Trophoblast cell (in vitro differentiated cells and primary cell): Measurements from ENCODE around the gene SH3TC1.

ENCODE experiments used
- DNase-seq, 2 donors: peaks; one replicate each; pipeline ENCODE4 v3.0.0-alpha.2; 2016
- H2AFZ ChIP-seq: 2 replicates; pipeline ENCODE4 v1.6.1; 2013; ENCODE audit warnings: low read length, moderate library complexity, mild to moderate bottlenecking; ENCODE audit not compliant: insufficient read depth, poor library complexity
- H2AK5ac ChIP-seq: 2 replicates; pipeline ENCODE4 v1.6.1; 2013; ENCODE audit warnings: mild to moderate bottlenecking, low read length
- H2BK120ac ChIP-seq: 2 replicates; pipeline ENCODE4 v1.6.1; 2013; ENCODE audit warnings: low read length, mild to moderate bottlenecking, moderate library complexity; ENCODE audit not compliant: insufficient read depth, poor library complexity
- H2BK12ac ChIP-seq: 2 replicates; pipeline ENCODE4 v1.6.1; 2013; ENCODE audit warnings: mild to moderate bottlenecking, low read length, moderate library complexity
- H2BK5ac ChIP-seq: 2 replicates; pipeline ENCODE4 v1.6.1; 2013; ENCODE audit warnings: low read length, low read depth, moderate library complexity, mild to moderate bottlenecking; ENCODE audit not compliant: poor library complexity
- H3K14ac ChIP-seq: 2 replicates; pipeline ENCODE4 v1.6.1; 2013; ENCODE audit warnings: mild to moderate bottlenecking, low read length
- H3K18ac ChIP-seq: 2 replicates; pipeline ENCODE4 v1.6.1; 2013; ENCODE audit warnings: mild to moderate bottlenecking, low read length
- H3K23ac ChIP-seq: 2 replicates; pipeline ENCODE4 v1.6.1; 2013; ENCODE audit warnings: low read length
- H3K27ac ChIP-seq: 2 replicates; pipeline ENCODE4 v1.5.1; 2013; ENCODE audit warnings: low read depth, mild to moderate bottlenecking, inconsistent platforms, low read length, moderate library complexity
- H3K27me3 ChIP-seq: 2 replicates; pipeline ENCODE4 v1.6.1; 2013; ENCODE audit warnings: inconsistent platforms, mild to moderate bottlenecking, low read length, moderate library complexity; ENCODE audit not compliant: insufficient read depth
- H3K36me3 ChIP-seq, 2 experiments: 1 replicate in 1 of 2; 2 replicates in 1 of 2; pipeline ENCODE4 v1.6.1; 2013; ENCODE audit warnings: low read length in 2 of 2, mild to moderate bottlenecking in 2 of 2, moderate library complexity in 1 of 2; ENCODE audit not compliant: insufficient read depth in 2 of 2, control insufficient read depth in 1 of 2
- H3K4ac ChIP-seq: 2 replicates; pipeline ENCODE4 v1.6.1; 2013; ENCODE audit warnings: low read depth, mild to moderate bottlenecking, low read length, moderate library complexity
- H3K4me1 ChIP-seq, 2 experiments: 1 replicate in 1 of 2; 2 replicates in 1 of 2; pipeline ENCODE4 v1.6.1; 2013; ENCODE audit warnings: low read length in 2 of 2, mild to moderate bottlenecking in 2 of 2, moderate library complexity in 1 of 2; ENCODE audit not compliant: insufficient read depth in 2 of 2, control insufficient read depth in 1 of 2
- H3K4me2 ChIP-seq: 2 replicates; pipeline ENCODE4 v1.6.1; 2013; ENCODE audit warnings: inconsistent platforms, mild to moderate bottlenecking, low read length, moderate library complexity
- H3K4me3 ChIP-seq: 2 replicates; pipeline ENCODE4 v1.5.1; 2013; ENCODE audit warnings: mild to moderate bottlenecking, low read depth, low read length, inconsistent platforms
- H3K79me1 ChIP-seq: one replicate; pipeline ENCODE4 v1.6.1; 2013; ENCODE audit warnings: low read length
- H3K79me2 ChIP-seq: 2 replicates; pipeline ENCODE4 v1.6.1; 2013; ENCODE audit warnings: low read length, mild to moderate bottlenecking; ENCODE audit not compliant: control insufficient read depth, insufficient read depth, poor library complexity
- H3K9ac ChIP-seq: 2 replicates; pipeline ENCODE4 v1.6.1; 2013; ENCODE audit warnings: mild to moderate bottlenecking, low read length
- H3K9me3 ChIP-seq: 2 replicates; pipeline ENCODE4 v1.6.1; 2013; ENCODE audit warnings: low read depth, mild to moderate bottlenecking, control low read depth, inconsistent platforms, low read length; ENCODE audit not compliant: insufficient read depth
- H4K12ac ChIP-seq: 2 replicates; pipeline ENCODE4 v1.6.1; 2013; ENCODE audit warnings: low read depth, mild to moderate bottlenecking, low read length, moderate library complexity
- H4K8ac ChIP-seq: 2 replicates; pipeline ENCODE4 v1.6.1; 2013; ENCODE audit warnings: low read depth, mild to moderate bottlenecking, low read length, moderate library complexity
- H4K91ac ChIP-seq: one replicate; pipeline ENCODE4 v1.6.1; 2013; ENCODE audit warnings: low read depth, mild to moderate bottlenecking, low read length, moderate library complexity
- WGBS: extraction: QIAGEN DNeasy Blood & Tissue Kit; methylation state at CpG from one replicate; pipeline ENCODE4 v1.1.7; 2013; ENCODE audit warnings: missing lambda C conversion rate; ENCODE audit not compliant: insufficient read length, insufficient coverage; ENCODE audit errors: extremely low coverage; 5-methylcytosine and 5-hydroxymethylcytosine counted together

Gene SH3TC1

GRCh38 chr4:8282134-8282641 lies 83.1 kb downstream of the SH3TC1 start:
- no peak overlapping the region for H3K27ac ChIP-seq
- H4K91ac ChIP-seq = no peak overlapping the region
- H2BK120ac ChIP-seq = no peak overlapping the region
- H3K14ac ChIP-seq = no peak overlapping the region
- no peak overlapping the region for H2AFZ ChIP-seq
- no CpG with 5 or more reads among the region's 14 CpGs for WGBS
- H3K4me2 ChIP-seq = no peak overlapping the region
- H3K27me3 ChIP-seq = no peaks in the 10 kb centered on the region
- H2AK5ac ChIP-seq = no peak overlapping the region
- no peak overlapping the region for H2BK5ac ChIP-seq
- peaks cover 4% of the 10 kb centered on the region for H3K79me1 ChIP-seq
- H3K79me2 ChIP-seq = no peaks in the 10 kb centered on the region
- H4K12ac ChIP-seq = no peak overlapping the region
- H3K23ac ChIP-seq = no peak overlapping the region
- no peak overlapping the region for H2BK12ac ChIP-seq
- H4K8ac ChIP-seq = no peak overlapping the region
- no peaks in the 10 kb centered on the region for H3K9me3 ChIP-seq
- H3K4me1 ChIP-seq = peaks cover 5% of the 10 kb centered on the region in 2 experiments
- no peak overlapping the region for H3K9ac ChIP-seq
- no peak for DNase-seq
- no peak overlapping the region for H3K4me3 ChIP-seq
- no peak overlapping the region for H3K18ac ChIP-seq
- no peak overlapping the region for H3K4ac ChIP-seq
- peaks cover 0 to 4% of the 10 kb centered on the region in 2 experiments for H3K36me3 ChIP-seq

GRCh38 chr4:8282742-8283141 lies 83.7 kb downstream of the SH3TC1 start:
- no peak overlapping the region for H3K4me2 ChIP-seq
- no peaks in the 10 kb centered on the region for H3K79me2 ChIP-seq
- H2AK5ac ChIP-seq = no peak overlapping the region
- H3K9ac ChIP-seq = no peak overlapping the region
- peaks cover 4% of the 10 kb centered on the region for H3K79me1 ChIP-seq
- no peak overlapping the region for H2BK12ac ChIP-seq
- H4K12ac ChIP-seq = no peak overlapping the region
- H3K4ac ChIP-seq = no peak overlapping the region
- no peaks in the 10 kb centered on the region for H3K27me3 ChIP-seq
- H3K36me3 ChIP-seq = peaks cover 0 to 4% of the 10 kb centered on the region in 2 experiments
- DNase-seq = no peak
- no peak overlapping the region for H4K91ac ChIP-seq
- H3K4me1 ChIP-seq = peaks cover 5% of the 10 kb centered on the region in 2 experiments
- no peak overlapping the region for H2AFZ ChIP-seq
- H3K27ac ChIP-seq = no peak overlapping the region
- H3K18ac ChIP-seq = no peak overlapping the region
- H3K9me3 ChIP-seq = no peaks in the 10 kb centered on the region
- H2BK5ac ChIP-seq = no peak overlapping the region
- peak overlapping the region; percentile 19 for H4K8ac ChIP-seq
- no peak overlapping the region for H3K23ac ChIP-seq
- no peak overlapping the region for H2BK120ac ChIP-seq
- no peak overlapping the region for H3K14ac ChIP-seq
- WGBS = 100% methylated on average over 2 of the region's 14 CpGs
- no peak overlapping the region for H3K4me3 ChIP-seq

GRCh38 chr4:8283161-8283560 lies 84.1 kb downstream of the SH3TC1 start:
- Histone ChIP-seq H3K79me1 (peaks cover 4% of the 10 kb centered on the region), H4K12ac (no peak overlapping the region), H3K9ac (no peak overlapping the region), H3K14ac (no peak overlapping the region), H3K27ac (no peak overlapping the region), H3K4ac (no peak overlapping the region), H3K4me3 (no peak overlapping the region), H2BK120ac (no peak overlapping the region), H3K79me2 (no peaks in the 10 kb centered on the region), H3K4me2 (no peak overlapping the region), H3K18ac (no peak overlapping the region), H2AK5ac (no peak overlapping the region), H3K4me1 (peaks cover 5% of the 10 kb centered on the region in 2 experiments), H3K36me3 (peaks cover 0 to 4% of the 10 kb centered on the region in 2 experiments), H2BK5ac (no peak overlapping the region), H3K9me3 (no peaks in the 10 kb centered on the region), H3K23ac (no peak overlapping the region), H2BK12ac (no peak overlapping the region), H3K27me3 (no peaks in the 10 kb centered on the region), H4K8ac (no peak overlapping the region), H4K91ac (no peak overlapping the region), H2AFZ (no peak overlapping the region)
- no CpG with 5 or more reads among the region's 10 CpGs for WGBS
- no peak for DNase-seq

GRCh38 chr4:8283631-8284121 lies 84.6 kb downstream of the SH3TC1 start:
- no peak overlapping the region for H3K18ac ChIP-seq
- H4K8ac ChIP-seq = no peak overlapping the region
- H3K4ac ChIP-seq = no peak overlapping the region
- no peak overlapping the region for H3K4me3 ChIP-seq
- no peak overlapping the region for H2AK5ac ChIP-seq
- H2BK120ac ChIP-seq = no peak overlapping the region
- H3K4me2 ChIP-seq = no peak overlapping the region
- no peak overlapping the region for H4K12ac ChIP-seq
- no peak overlapping the region for H2BK5ac ChIP-seq
- H3K27me3 ChIP-seq = no peaks in the 10 kb centered on the region
- WGBS = no CpG with 5 or more reads among the region's 20 CpGs
- H3K14ac ChIP-seq = no peak overlapping the region
- peaks cover 4% of the 10 kb centered on the region for H3K79me1 ChIP-seq
- H3K36me3 ChIP-seq = peaks cover 0 to 4% of the 10 kb centered on the region in 2 experiments
- H4K91ac ChIP-seq = no peak overlapping the region
- H3K4me1 ChIP-seq = peaks cover 5% of the 10 kb centered on the region in 2 experiments
- no peak overlapping the region for H3K9ac ChIP-seq
- H3K79me2 ChIP-seq = no peaks in the 10 kb centered on the region
- H2BK12ac ChIP-seq = no peak overlapping the region
- peak; percentile 56 to 63 for DNase-seq
- H3K9me3 ChIP-seq = no peaks in the 10 kb centered on the region
- no peak overlapping the region for H3K23ac ChIP-seq
- H3K27ac ChIP-seq = no peak overlapping the region
- no peak overlapping the region for H2AFZ ChIP-seq
